Hematopoietic multipotent progenitor cell treated with erythropoietin and hydrocortisone succinate and interleukin-3 and kit ligand, for 4 days (in vitro differentiated cells): Measurements from ENCODE around the gene CPEB4.

Experiments used
- DNase-seq: peaks from one replicate; pipeline ENCODE4 v3.0.0-alpha.2; 2015

The CPEB4 gene

DNA sequence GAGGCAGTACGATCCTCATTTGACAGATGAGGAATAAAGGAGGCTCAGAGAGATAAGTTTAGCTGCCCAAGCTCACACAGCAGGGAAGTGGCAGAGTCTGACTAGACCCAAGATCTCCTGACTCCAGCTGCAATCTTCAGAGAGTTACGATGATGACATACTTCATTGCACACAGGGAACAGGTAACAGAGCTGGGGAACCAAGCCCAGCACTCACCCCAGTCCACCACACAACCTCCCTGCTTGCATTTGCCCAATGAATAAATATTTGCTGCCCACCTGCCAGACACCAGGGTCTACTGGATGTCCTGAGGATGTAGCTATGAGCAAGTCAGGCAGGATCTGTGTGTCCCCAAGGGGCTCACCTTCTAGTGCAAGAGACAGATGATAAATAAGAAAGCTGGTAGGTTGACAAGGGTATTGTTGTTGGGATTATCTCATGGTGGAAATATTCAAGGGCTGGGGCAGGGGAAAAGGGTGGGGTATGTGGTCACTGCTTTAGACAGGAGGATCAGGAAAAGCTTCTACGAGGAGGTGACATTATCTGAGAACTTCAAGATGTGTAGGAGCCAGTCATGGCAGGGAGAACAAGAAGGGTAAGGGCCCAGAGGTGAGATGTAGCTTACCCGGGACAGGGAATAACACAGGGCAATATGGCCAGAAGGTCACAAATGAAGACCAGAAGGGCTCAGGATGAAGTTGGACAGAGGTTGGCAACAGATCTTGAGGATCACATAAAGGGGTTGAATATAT, 28.6 kb upstream of the CPEB4 start:
- peak; percentile 30 for DNase-seq

DNA sequence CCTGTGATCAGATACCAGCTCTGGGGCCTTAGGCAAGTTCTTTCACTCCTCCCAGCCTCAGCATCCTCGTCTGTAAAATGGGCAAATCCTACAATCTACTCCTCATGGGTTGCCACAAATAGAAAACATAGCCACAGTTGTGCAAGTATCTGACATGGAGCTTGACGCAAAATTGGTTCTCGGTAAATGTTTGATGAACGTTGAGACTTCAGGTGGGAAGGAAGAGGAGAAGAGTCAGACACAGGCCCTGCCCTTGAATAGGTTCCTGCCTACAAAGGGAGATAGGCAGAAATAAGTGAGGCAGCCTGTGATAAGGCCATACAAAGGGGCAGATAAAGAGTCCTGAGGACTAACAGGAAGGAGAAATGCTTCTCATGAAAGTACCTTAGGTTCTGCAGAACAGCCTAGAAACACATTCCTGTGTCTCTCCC, 26.1 kb upstream of the CPEB4 start:
- DNase-seq, result peak; percentile 67

DNA sequence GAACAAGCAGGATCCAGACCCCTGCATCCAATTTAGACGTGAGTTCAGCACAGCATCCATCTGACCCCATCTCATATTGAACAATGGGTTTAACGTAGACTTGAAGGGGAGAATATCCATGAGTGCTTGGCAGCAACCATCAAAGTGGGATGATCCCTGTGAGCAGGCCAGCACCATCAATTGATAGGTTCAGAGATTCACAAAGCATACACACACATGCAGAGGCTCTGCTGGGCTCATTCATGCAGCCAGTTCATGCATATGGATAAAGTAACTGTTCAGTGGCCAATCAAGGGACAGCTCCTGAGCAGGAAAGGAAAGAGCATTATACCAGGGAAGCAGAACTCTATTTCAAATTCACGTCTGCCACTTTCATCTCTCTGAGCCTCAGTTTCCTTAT, 24.8 kb upstream of the CPEB4 start:
- no peak for DNase-seq

DNA sequence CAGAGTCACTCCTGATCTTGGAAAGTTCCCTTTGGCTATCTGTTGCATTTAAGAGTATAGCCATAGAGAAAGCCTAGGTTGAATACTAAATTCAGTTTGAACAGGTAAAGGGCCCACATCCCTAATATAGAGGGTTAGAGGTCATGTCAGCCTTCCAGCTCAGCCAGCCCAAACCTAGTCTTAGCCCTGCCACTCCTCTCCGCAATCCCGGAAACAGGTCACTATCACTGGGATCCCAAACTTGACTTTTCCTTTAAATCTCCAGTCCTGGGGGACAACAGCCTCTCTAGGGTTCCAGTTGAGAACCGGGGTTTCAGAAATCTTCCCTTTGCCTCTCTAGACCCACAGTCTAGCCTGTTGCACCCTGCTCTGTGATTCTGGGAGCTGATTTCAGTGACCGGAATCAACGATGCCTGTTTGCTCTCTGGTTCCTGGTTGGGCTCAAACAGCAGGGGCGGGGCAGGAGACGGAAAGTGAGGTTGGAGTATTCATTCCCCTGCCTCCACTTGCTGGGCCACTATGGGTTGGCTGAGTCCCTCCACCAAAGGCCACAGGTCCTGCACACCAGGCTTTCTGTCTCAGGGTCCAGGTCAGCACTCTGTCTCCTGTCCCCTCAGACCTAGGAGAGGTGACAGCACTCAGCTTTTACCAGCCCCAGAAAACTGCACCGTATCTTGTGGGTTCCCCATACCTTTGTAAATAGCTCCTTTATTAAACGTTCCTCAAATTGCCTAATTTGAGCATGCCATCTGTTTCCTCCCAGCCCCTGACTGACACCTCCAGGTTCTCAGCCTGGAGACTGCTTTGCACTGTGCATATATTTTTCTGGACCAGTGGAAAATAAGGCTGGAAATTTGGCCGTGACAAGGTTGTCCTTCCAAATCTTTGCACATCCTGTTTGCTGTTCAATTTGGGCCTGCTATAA, 23.8 kb upstream of the CPEB4 start:
- DNase-seq, result peak; percentile 71

DNA sequence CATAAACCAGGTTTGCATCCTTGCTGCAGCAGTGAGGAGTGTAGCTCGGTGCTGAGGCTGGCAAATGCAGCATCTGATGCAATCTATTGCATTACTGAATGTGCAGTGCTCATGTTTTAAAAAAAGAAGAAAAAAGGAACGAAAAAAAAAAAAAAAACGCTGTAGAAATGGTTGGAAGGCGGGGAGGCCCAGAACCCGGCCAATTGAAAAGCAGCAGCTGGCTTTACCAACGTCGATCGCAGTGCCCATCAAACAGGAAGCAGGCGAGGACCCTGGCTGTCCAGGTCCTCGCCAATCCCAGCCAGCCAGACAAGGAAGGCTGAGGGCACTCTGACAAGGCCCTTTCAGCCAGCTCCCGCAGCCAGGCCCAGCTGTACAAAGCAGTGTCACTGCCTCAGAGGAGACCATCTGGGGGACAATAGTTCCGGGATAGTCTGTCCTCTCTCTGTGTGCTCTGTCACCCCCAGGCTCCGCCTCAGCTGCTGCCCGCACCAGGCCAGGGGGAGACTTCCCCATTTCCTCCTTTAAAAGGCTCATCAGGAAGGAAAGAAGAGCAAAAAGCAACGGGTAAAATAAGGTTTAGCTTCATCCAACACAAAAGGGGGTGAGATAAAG, 21.8 kb upstream of the CPEB4 start:
- peak; percentile 62 for DNase-seq

DNA sequence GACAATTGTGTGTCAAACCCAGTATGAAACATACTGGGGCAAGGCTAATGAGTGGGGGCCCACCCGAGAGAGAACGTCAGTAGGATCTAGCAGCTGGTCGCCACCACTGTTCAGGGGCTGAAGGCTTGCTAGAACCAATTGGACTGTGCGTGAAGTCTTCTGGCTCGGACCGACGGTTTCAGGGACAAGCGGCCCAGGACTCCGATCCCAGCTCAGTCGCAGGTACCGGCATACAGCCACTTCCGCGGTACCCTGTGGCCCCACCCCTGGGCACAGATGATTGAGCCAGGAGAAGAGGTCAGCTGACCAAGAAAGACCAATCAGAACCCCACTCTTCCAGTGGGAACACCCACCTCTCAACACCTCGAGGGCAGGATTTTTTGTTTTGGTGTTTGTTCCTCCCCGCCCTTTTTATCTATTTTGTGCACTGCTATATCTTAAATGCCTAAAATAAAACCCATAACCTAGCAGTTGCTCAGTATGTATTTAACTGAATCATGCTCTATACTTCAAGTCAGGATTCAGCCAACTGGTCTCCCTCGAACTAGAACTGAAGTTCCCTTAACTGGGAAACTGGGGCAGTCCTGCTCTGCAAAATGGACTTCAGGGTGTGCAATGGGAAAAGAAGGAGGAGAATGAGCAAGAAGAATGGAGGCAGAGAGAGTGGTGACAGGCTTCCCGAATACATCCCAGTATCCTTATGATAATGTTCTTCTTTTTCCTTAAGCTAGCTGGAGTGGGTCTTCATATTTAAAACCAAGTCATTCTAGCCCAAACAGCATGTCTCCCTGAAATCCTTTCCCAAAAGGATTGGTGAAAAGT, 21.1 kb upstream of the CPEB4 start:
- DNase-seq, result peak; percentile 53

DNA sequence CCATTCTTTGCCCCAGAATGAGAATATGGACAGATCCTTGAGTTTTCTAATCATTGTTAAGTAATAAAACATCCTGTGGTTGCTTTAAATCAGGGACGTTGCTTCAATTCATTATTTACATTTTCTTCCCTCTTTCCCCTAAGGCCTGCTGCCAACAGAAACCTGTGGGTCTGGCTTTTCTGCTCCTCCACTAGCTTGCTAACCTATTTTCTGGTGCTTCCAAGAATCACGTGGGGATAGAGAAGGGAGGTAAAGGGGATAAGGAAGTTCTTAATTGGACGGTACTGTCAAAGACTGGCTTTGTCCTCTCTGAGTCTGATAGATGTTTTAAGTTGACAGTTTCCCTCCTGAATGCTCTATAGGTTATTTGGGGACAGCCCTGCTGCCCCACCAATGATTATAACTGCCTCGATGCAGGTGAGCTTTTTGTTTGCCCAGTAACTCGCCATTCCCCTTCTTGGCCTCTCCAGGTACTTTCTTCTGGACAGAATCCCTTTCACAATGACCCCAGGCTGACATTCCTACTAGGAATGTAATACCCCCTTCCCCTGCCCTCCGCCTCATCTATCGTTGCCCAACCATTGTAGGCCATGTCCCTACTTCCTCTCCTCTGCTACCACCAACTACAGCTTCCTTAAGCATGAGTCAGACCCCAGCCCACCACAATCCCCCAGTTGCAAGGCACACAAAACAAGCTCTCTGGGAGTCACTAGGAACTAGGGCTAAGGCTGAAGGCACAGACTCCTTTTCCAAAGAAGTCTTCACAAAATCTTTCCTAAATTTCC, 19.9 kb upstream of the CPEB4 start:
- DNase-seq, result peak; percentile 53

GRCh38 chr5:173869316-173869715, 18.8 kb upstream of the CPEB4 start:
- no peak for DNase-seq

DNA sequence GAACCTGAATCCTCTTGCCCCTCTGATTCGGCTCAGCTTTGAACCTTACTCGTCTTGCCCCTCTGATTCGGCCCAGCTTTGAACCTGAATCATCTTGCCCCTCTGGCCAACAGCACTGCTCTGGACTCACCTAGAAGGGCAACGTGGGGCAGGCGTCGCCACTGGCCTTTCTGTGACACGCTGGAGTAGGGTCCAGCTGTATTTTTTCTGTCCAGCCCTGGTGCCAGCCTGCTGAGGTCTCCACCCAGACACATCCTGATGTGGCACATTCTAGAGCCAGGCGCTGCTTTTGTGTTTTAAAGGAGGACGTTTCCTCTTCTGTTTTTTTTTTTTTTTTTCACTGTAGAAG, 15.2 kb upstream of the CPEB4 start:
- no peak for DNase-seq

GRCh38 chr5:173873306-173873922, 14.7 kb upstream of the CPEB4 start:
- DNase-seq, result no peak

DNA sequence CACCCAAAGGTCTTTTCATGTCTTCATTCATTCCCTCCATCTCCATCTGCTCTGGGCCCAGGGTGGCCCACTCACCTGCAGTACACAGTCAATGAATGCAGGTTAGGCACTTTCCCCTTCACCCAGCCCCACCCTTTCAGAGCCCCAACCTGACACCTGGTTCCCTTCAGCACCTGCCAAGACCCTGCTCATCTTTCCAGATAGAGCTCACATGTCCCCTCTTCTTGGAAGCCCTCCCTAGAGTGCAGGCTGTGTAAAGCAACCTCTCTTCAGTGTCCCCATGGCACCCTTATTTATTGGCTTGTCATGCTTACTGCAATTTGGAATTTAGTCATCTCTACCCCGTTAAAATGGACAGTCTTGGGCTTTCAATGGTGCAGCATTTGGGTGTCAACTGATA, 13.0 kb upstream of the CPEB4 start:
- DNase-seq, result no peak

DNA sequence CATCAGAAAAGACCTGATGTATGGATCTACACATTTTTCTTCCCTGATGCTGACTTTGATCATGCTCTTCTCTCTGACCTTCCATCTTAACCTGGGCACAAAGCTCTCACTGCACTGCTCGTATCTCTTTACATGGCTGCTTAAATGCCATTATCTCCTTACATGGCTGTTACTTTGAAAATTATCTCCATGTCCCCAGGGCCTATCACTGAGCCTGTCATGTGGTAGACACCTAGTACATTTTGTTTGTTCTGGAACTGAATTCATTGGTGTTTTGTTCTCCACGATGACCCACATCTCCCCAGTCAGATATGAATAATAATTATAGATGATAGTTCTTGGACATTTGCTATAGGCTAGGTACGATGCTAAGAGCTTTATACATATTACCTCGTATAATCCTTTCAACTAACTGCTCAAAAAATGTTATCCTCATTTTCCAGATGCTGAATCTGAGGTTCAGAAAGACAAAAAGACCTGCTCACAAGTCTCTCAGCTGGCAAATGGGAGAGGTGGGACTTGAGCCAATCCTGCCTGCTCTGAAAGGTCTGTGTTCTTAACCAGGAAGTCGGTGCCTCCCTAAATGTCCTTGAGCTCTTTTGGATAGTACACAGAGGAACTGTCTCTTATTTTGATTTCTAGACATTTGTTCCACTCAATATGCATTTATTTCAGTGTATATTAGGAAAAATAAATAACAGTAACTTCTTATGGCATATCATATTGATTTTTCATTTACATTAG, 9.8 kb upstream of the CPEB4 start:
- DNase-seq, result peak; percentile 52

DNA sequence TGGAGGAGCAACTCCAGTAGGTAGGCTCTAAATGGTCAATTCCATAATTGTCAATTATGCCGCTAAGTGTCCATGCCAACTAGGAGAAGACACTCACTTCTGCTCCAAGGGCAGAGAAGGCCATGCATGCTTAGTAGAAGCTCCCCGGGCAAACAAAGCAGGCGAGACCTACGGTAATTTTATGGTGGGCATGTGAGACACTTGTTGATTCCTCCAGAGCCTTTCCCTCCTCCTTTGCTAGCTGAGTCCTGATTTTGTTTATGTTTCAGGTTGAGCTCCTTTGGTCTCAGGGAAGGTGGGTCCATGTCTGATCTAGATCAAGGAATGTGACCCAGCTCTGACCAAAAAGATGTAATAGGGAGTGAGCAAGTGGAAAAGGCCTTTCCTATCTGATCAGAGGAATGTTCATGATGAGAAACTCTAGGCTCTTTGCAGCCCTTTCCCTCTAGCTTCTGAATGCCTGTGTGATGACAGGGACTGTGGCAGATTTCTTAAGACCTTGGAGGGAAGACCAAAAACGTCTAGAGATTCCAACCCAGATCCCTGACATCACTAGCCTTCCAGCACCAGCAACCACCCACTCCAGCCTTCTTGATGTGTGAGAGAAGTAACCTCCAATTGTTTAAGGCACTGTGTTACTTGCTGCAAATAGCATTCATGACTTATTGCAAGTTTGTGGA, 7.7 kb upstream of the CPEB4 start:
- DNase-seq, result no peak

DNA sequence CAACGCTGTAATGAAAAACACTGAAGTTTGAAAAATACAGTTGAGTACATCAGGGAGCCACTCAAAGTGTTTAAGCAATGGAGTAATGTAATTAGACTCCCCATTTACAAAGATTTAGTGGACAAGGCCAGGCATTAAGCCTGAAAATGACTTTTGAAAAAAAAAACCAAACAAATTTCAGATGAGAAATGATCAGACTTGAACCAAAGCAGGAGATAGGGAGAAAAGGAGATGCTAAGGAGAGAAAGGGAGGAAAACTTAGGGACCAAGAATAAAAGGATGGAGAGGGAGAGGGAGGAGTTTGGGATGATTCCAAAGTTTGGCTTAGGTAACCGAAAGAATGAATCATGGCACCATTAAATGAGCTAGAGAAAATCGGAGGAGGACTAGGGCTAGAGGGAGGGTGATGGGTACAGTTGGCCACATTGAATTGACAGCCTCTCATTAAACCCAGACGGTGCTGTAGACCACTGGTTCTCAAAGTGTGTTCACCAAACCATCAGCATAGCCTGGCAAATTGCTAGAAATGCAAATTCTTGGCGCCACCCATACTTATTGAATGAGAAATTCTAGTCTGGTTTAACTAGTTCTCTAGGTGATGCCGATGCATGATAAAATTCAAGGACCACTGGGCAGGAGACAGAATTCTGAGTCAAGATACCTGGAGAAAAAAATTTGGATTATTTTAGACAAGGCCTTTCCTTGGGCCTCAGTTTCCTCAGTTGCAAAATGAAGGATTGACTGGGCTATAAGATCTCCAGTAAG, 6.2 kb upstream of the CPEB4 start:
- no peak for DNase-seq

DNA sequence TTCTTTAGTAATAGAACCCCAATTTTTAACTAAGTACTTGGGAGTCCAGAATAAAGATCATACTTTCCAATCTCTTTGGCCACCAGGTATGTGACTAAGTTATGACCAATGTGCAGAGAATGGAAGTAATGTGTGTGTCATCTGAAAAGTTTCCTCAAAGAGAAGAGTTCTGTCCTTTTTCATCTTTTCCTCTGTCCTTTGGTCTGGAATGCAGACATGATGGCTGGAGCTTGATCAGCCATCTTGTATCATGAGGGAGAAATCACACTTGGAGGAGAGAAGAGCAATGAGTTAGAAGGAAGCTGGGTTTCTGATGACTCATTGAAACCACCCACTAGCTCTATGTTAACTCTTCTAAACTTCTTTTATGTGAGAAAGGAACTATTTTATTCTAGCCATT, 5.5 kb upstream of the CPEB4 start:
- no peak for DNase-seq

GRCh38 chr5:173883347-173883924, 4.7 kb upstream of the CPEB4 start:
- DNase-seq, result no peak

- peak; percentile 90 for DNase-seq
Measured at GRCh38 chr5:173884402-173885053, 3.6 kb upstream of the CPEB4 start.

GRCh38 chr5:173885054-173885443, 3.1 kb upstream of the CPEB4 start:
- DNase-seq, result no peak
